OCI-LY7 (cell line): Measurements from ENCODE around the gene CNBD2.

ENCODE experiments used
- EZH2phosphoT487 ChIP-seq: fragments of 200-600 bp; sonication (generic); IDR thresholded peaks from 2 replicates; pipeline ENCODE4 v1.6.1; 2018; ENCODE audit warnings: low read depth, borderline replicate concordance, mild to moderate bottlenecking, mixed run types, antibody characterized with exemption, low read length, moderate library complexity, mixed read lengths
- TF ChIP-seq, protein P1 (sequence below): fragments of 200-600 bp; sonication (generic); conservative IDR thresholded peaks from 2 replicates; pipeline ENCODE4 v1.5.1; 2014; ENCODE audit warnings: mild to moderate bottlenecking, antibody characterized with exemption, low read length, moderate library complexity, mixed read lengths

DNA sequence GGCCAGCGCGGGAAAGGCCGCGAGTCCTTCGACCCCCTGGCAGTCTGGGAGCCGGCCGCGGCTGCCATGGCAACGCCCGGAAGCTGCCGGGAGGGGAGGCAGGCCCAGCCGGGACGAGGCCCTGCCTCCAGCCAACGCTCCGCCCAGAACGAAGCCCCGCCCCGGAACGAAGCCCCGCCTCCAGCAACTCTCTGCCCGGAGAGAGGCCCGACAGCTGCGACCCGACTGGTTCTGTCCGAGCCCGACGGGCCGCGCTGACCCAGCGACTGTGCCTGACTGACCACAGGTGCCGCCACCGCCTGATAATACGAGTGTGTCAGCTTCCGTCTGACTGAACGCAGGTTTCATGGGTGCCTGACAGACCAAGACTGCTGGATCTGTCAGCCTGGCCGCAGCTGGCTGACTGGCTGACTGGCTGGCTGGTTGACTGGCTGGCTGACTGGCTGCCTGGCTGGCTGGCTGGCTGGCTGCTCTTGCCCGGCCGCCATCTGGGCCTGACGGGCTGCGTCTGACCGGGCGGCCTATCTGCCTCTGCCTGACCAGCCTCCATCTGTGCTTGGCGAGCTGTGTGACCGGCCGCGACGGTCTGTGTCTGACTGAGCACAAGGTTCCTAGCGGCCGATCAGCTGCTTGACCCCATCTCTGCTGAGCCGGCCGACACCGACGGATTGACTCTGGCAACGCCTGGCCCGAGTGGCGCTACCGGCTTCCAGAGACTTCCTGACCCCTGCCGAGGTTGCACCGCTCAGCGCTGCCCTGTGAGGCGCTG lies 96.5 kb downstream of the CNBD2 start:
- TF ChIP-seq, protein P1, sequence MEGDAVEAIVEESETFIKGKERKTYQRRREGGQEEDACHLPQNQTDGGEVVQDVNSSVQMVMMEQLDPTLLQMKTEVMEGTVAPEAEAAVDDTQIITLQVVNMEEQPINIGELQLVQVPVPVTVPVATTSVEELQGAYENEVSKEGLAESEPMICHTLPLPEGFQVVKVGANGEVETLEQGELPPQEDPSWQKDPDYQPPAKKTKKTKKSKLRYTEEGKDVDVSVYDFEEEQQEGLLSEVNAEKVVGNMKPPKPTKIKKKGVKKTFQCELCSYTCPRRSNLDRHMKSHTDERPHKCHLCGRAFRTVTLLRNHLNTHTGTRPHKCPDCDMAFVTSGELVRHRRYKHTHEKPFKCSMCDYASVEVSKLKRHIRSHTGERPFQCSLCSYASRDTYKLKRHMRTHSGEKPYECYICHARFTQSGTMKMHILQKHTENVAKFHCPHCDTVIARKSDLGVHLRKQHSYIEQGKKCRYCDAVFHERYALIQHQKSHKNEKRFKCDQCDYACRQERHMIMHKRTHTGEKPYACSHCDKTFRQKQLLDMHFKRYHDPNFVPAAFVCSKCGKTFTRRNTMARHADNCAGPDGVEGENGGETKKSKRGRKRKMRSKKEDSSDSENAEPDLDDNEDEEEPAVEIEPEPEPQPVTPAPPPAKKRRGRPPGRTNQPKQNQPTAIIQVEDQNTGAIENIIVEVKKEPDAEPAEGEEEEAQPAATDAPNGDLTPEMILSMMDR = no peak
- no peak for TF ChIP-seq EZH2phosphoT487
